ENCODE measurements around the gene ZC2HC1B. TPM values are rescaled to one million over a fixed set of nuclear protein-coding genes. Genes with fewer than 3 reads are reported as not detected.
A peak's percentile ranks its signal among the peaks of the same experiment; 100 is the strongest.
"Not testable (repeated sequence)": the region's sequence is repeated elsewhere in the genome, so short reads cannot be mapped to it uniquely, and the experiment has no call there.

ZC2HC1B gene
- total RNA-seq, 1 donor: not detected

- no peak overlapping the region for H3K4me3 ChIP-seq (ENCODE audit: low read depth, low read length)
- DNase-seq (ENCODE audit: low read depth): no peak
- TF ChIP-seq CTCF (IDR thresholded peaks at IDR 0.05; ENCODE audit: insufficient read depth, low read depth, low read length): no peak
These were observed 3.0 kb downstream of the ZC2HC1B start for GRCh38 chr6:143867236-143867635.

GRCh38 chr6:143868808-143869207, 4.5 kb downstream of the ZC2HC1B start:
- DNase-seq (ENCODE audit: low read depth); H3K4me3 ChIP-seq (ENCODE audit: low read depth, low read length): not testable (repeated sequence)

GRCh38 chr6:143871202-143871730, 7.0 kb downstream of the ZC2HC1B start:
- H3K4me3 ChIP-seq (ENCODE audit: low read depth, low read length); DNase-seq (ENCODE audit: low read depth): not testable (repeated sequence)

GRCh38 chr6:143872201-143872600, 7.9 kb downstream of the ZC2HC1B start:
- no peak for TF ChIP-seq CTCF (IDR thresholded peaks at IDR 0.05; ENCODE audit: insufficient read depth, low read depth, low read length)
- peak; percentile 39 for DNase-seq (ENCODE audit: low read depth)
- no peak overlapping the region for H3K4me3 ChIP-seq (ENCODE audit: low read depth, low read length)

GRCh38 chr6:143873600-143873999, 9.3 kb downstream of the ZC2HC1B start:
- H3K4me3 ChIP-seq (ENCODE audit: low read depth, low read length): not testable (repeated sequence)

GRCh38 chr6:143874503-143874902, 10.2 kb downstream of the ZC2HC1B start:
- DNase-seq (ENCODE audit: low read depth): not testable (repeated sequence)

More at GRCh38 chr6:143873600-143873999, 9.3 kb downstream of the ZC2HC1B start:
- not testable (repeated sequence) for DNase-seq (ENCODE audit: low read depth)

GRCh38 chr6:143877584-143878271, 13.5 kb downstream of the ZC2HC1B start:
- DNase-seq (ENCODE audit: low read depth): no peak
- no peak for TF ChIP-seq CTCF (IDR thresholded peaks at IDR 0.05; ENCODE audit: insufficient read depth, low read depth, low read length)
- H3K4me3 ChIP-seq (ENCODE audit: low read depth, low read length): no peak overlapping the region

More at GRCh38 chr6:143874503-143874902, 10.2 kb downstream of the ZC2HC1B start:
- H3K4me3 ChIP-seq (ENCODE audit: low read depth, low read length): not testable (repeated sequence)

GRCh38 chr6:143878272-143878760, 14.0 kb downstream of the ZC2HC1B start:
- no peak overlapping the region for H3K4me3 ChIP-seq (ENCODE audit: low read depth, low read length)
- no peak for DNase-seq (ENCODE audit: low read depth)
- TF ChIP-seq CTCF (IDR thresholded peaks at IDR 0.05; ENCODE audit: insufficient read depth, low read depth, low read length): no peak

- DNase-seq (ENCODE audit: low read depth): no peak
- no peak for TF ChIP-seq CTCF (IDR thresholded peaks at IDR 0.05; ENCODE audit: insufficient read depth, low read depth, low read length)
These were observed 16.1 kb downstream of the ZC2HC1B start for GRCh38 chr6:143880412-143880811.

More at GRCh38 chr6:143880412-143880811, 16.1 kb downstream of the ZC2HC1B start:
- H3K4me3 ChIP-seq (ENCODE audit: low read depth, low read length): no peak overlapping the region

Data from fibroblast of villous mesenchyme (primary cell).